ENCODE results near the gene CD6. TPM values are rescaled to one million over a fixed set of nuclear protein-coding genes. Genes with fewer than 3 reads are reported as not detected.

Gene CD6
- total and polyA plus RNA-seq, 2 donors (not counting 3 experiments of a cell fraction or from before 2014, with no cell fraction given) = not detected

GRCh38 chr11:61009392-61010275, 38.2 kb downstream of the CD6 start:
- Histone ChIP-seq H3K27ac (ENCODE audit: insufficient read depth, low read depth, low read length) (no peak overlapping the region), H3K4me3 (replicated peaks in 1 of 3; ENCODE audit: insufficient read depth in 1 of 3, low read depth in 1 of 3, low read length in 3 of 3) (no peak overlapping the region), H3K9me1 (replicated peaks; ENCODE audit: control insufficient read depth, extremely low read depth, insufficient read depth, low read length) (no peaks in the 10 kb centered on the region), H3K4me2 (ENCODE audit: insufficient read depth, low read length) (no peak overlapping the region), H3K9me3 (replicated peaks; ENCODE audit: control insufficient read depth, insufficient read depth, low read length) (no peaks in the 10 kb centered on the region), H3K79me2 (ENCODE audit: control insufficient read depth, insufficient read depth, low read length) (no peaks in the 10 kb centered on the region), H3K27me3 (ENCODE audit: control insufficient read depth in 2 of 2, insufficient read depth in 2 of 2, low read length in 2 of 2) (peaks cover 38 to 40% of the 10 kb centered on the region in 2 experiments), H2AFZ (ENCODE audit: low read depth, low read length) (no peak overlapping the region), H3K36me3 (ENCODE audit: control insufficient read depth in 2 of 2, extremely low read depth in 1 of 2, insufficient read depth in 2 of 2, low read length in 2 of 2) (no peaks in the 10 kb centered on the region), H3K4me1 (ENCODE audit: control insufficient read depth, extremely low read depth, insufficient read depth, low read length) (no peaks in the 10 kb centered on the region), H3K9ac (replicated peaks; ENCODE audit: extremely low read depth, insufficient read depth, low read length) (no peak overlapping the region), H4K20me1 (replicated peaks; ENCODE audit: control insufficient read depth, extremely low read depth, insufficient read depth, low read length) (no peaks in the 10 kb centered on the region)
- no peak for DNase-seq (ENCODE audit: low read depth, low spot score)
- ChIA-PET CTCF (no interaction called here), POLR2A (no interaction called here)
- dilution Hi-C loops (cut with MboI; ENCODE audit: extremely low pct_ligation_motif_present, low sequenced_read_pairs) (no loop called here), intact Hi-C loops (cut with micrococcal nuclease) (no loop called here)
- FAIRE-seq = no peak
- BruUV-seq (replicated peaks) = no TSS peak
- TF ChIP-seq FOS (IDR thresholded peaks at IDR 0.05; ENCODE audit: borderline replicate concordance, insufficient read depth, low read length) (no peak), JUN (IDR thresholded peaks at IDR 0.05; ENCODE audit: borderline replicate concordance, insufficient read depth, insufficient read length, low read depth) (no peak), POLR2A (IDR thresholded peaks at IDR 0.05; ENCODE audit: low read depth, low read length) (no peak), MYC (IDR thresholded peaks at IDR 0.05; ENCODE audit: low read depth, low read length) (no peak), MAX (IDR thresholded peaks at IDR 0.05; ENCODE audit: insufficient read depth, insufficient read length) (no peak), CTCF (IDR thresholded peaks at IDR 0.05; ENCODE audit: extremely low read depth in 1 of 2, insufficient read depth in 1 of 2, low read depth in 1 of 2, low read length in 2 of 2) (no peak), POLR2AphosphoS5 (IDR thresholded peaks at IDR 0.05; ENCODE audit: insufficient read depth, low read depth, low read length) (no peak), GATA2 (IDR thresholded peaks at IDR 0.05; ENCODE audit: insufficient read depth, insufficient read length, low read depth, low read length) (no peak), EZH2 (IDR thresholded peaks at IDR 0.05; ENCODE audit: borderline replicate concordance, low read depth, low read length, severe bottlenecking) (no peak)
